Lung (tissue), 12 donors: ENCODE measurements around the gene TEC. TPM values are rescaled to one million over a fixed set of nuclear protein-coding genes. Genes with fewer than 3 reads are reported as not detected.

ENCODE experiments used
- ATAC-seq: fragments of 200-7000 bp; cut with Tn5 transposase; one replicate; pipeline ENCODE4 v1.9.1; 2020; ENCODE audit warnings: moderate number of reproducible peaks; ENCODE audit not compliant: insufficient read depth, low FRiP score
- DNase-seq, 3 donors: peaks; one replicate each; pipeline ENCODE4 v3.0.0-alpha.2; 2013 to 2017
- H3K27ac ChIP-seq, 2 donors: one replicate each; pipeline ENCODE4 v1.5.1; 2013; ENCODE audit warnings: mild to moderate bottlenecking in 2 of 2, moderate library complexity in 2 of 2, control low read depth in 1 of 2, inconsistent platforms in 1 of 2, low read depth in 1 of 2, low read length in 1 of 2
- H3K27me3 ChIP-seq, 3 donors: one replicate each; pipeline ENCODE4 v1.5.1; 2013; ENCODE audit warnings: low read length in 2 of 3; ENCODE audit not compliant: control insufficient read depth in 3 of 3, insufficient read depth in 3 of 3
- H3K36me3 ChIP-seq, 4 donors: one replicate each; pipeline ENCODE4 v1.5.1; 2013; ENCODE audit warnings: low read length in 4 of 4, mild to moderate bottlenecking in 1 of 4, moderate library complexity in 1 of 4; ENCODE audit not compliant: control insufficient read depth in 4 of 4, insufficient read depth in 4 of 4
- H3K4me1 ChIP-seq, 5 donors: one replicate each; pipeline ENCODE4 v1.5.1; 2013; ENCODE audit warnings: low read length in 5 of 5, mild to moderate bottlenecking in 2 of 5, moderate library complexity in 1 of 5; ENCODE audit not compliant: control insufficient read depth in 5 of 5, insufficient read depth in 5 of 5
- H3K4me3 ChIP-seq: one replicate; pipeline ENCODE4 v1.5.1; 2013; ENCODE audit warnings: mild to moderate bottlenecking, control low read depth, moderate library complexity
- H3K9ac ChIP-seq, 2 donors: one replicate each; pipeline ENCODE4 v1.5.1; 2013; ENCODE audit warnings: low read length in 2 of 2, control low read depth in 1 of 2; ENCODE audit not compliant: insufficient read depth in 1 of 2
- H3K9me3 ChIP-seq, 4 donors: one replicate each; pipeline ENCODE4 v1.5.1; 2013; ENCODE audit warnings: low read length in 3 of 4, mild to moderate bottlenecking in 1 of 4, moderate library complexity in 1 of 4; ENCODE audit not compliant: control insufficient read depth in 4 of 4, insufficient read depth in 3 of 4
- WGBS, 2 donors: extraction: QIAGEN DNeasy Blood & Tissue Kit; methylation state at CpG; one replicate each; pipeline ENCODE4 v1.1.7; 2013; 5-methylcytosine and 5-hydroxymethylcytosine counted together
- polyA plus RNA-seq, 2 donors: library from polyadenylated mRNA; stranded (reverse); fragments of 200-250 nt; gene quantifications; one replicate each; pipeline ENCODE4 v1.2.1, GENCODE V29; 2013
- total RNA-seq, 2 donors: library from RNA; depleted of rRNA in 1 of 2; stranded (reverse); fragments of >200 nt in 1 of 2; gene quantifications; one replicate each; pipeline ENCODE4 v1.2.1, GENCODE V29; 2014 to 2021
- TF ChIP-seq, protein P1 (sequence below): IDR thresholded peaks from 2 replicates; pipeline ENCODE4 v1.5.1; 2012; ENCODE audit warnings: mild to moderate bottlenecking; ENCODE audit errors: control extremely low read depth, extremely low read depth
- donor health status: control.
- donor health status: control.
- donor health status: Bipolar disorder and iron deficiency.
- donor health status: healthy.
- donor health status: DM: yes; HTN: yes; CAD: no.

Gene TEC
- total and polyA plus RNA-seq, 4 donors: 2.0 to 19.8 (median 3.1) TPM

DNA sequence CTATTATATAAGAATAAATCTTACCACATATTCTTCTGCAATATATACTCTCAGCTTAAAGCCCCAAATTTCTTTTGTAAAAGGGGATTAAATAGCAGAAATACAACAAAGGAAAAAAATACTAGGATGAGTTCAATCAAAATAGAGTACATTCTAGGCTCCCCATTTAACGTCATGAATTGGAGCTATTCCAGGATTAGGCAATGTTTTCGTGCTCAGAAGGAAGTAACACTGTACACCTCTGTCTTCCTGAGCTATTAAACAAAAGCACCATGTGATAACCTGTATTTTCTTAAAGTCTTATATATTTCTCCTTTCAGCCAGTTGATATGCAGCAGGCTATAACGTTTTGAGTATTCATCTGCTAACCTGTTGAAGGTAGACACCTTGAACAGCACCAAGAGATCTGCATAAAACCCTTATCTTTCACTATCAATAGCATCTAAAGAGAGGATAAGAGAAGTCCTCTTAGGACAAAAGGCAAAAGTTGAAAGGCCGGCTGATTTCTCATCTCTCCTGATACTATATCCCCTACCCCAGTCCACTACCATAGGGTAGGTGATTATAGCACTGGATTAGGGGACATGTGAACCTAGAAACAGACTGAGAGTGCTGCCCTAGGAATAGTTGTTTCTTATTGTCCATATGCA lies 31.5 kb downstream of the TEC start:
- Histone ChIP-seq H3K4me1 (peaks cover 0 to 2% (median 0%) of the 10 kb centered on the region in 5 donors), H3K9me3 (no peaks in the 10 kb centered on the region), H3K4me3 (no peak overlapping the region), H3K36me3 (no peaks in the 10 kb centered on the region), H3K27ac (no peak overlapping the region), H3K27me3 (no peaks in the 10 kb centered on the region), H3K9ac (no peak overlapping the region)
- TF ChIP-seq, protein P1, sequence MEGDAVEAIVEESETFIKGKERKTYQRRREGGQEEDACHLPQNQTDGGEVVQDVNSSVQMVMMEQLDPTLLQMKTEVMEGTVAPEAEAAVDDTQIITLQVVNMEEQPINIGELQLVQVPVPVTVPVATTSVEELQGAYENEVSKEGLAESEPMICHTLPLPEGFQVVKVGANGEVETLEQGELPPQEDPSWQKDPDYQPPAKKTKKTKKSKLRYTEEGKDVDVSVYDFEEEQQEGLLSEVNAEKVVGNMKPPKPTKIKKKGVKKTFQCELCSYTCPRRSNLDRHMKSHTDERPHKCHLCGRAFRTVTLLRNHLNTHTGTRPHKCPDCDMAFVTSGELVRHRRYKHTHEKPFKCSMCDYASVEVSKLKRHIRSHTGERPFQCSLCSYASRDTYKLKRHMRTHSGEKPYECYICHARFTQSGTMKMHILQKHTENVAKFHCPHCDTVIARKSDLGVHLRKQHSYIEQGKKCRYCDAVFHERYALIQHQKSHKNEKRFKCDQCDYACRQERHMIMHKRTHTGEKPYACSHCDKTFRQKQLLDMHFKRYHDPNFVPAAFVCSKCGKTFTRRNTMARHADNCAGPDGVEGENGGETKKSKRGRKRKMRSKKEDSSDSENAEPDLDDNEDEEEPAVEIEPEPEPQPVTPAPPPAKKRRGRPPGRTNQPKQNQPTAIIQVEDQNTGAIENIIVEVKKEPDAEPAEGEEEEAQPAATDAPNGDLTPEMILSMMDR: no peak
- no peak for ATAC-seq
- 9 to 15% methylated on average over 4 of the region's 4 CpGs for WGBS, 2 donors
- DNase-seq: peak in 2 of 3 donors; percentile 37 to 65

DNA sequence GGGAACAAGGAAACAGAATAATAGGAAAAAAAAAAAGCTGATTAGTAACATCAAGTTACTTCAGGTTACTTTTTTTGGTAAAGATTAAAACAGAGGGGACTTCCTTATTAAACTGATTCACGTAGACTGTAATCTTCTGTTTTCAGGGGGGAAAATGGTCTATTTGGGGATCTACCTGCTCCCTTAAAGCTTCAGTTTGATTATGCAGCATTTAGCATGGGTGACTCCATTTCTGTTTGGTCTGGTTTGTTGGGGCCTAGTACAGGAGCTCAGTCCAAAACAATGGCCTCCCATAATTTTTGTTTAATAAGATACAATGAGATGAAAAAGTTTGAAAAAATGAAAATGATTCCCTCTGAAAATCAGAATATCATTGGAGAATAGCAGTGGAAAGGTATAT lies 34.6 kb downstream of the TEC start:
- Histone ChIP-seq H3K36me3 (no peaks in the 10 kb centered on the region), H3K27ac (no peak overlapping the region), H3K9ac (no peak overlapping the region), H3K9me3 (no peaks in the 10 kb centered on the region), H3K4me3 (no peak overlapping the region), H3K4me1 (peaks cover 0 to 2% (median 0%) of the 10 kb centered on the region in 5 donors), H3K27me3 (no peaks in the 10 kb centered on the region)
- WGBS, 2 donors: 86 to 88% methylated on average over 1 of the region's 1 CpG
- DNase-seq (no peak), ATAC-seq (no peak)
- TF ChIP-seq, protein P1: no peak

DNA sequence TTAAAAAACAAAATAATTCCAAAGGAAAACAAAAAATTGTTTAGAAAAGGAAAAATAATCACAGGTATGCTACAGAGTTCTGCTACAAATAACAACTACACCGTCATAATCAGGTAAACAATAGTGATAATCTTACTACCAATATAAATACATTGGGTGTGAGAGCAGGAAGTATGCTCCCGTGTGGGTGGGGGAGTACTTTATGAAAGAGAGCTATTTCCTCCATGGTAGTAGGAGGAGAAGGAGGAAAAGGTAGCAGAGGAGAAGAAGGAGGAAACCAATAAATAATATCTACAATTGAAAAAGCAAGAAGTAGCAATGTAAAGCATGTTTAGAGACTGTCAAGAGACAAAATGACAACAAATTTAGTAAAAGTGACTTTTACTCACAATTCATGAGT lies 35.1 kb downstream of the TEC start:
- TF ChIP-seq, protein P1: no peak

DNA sequence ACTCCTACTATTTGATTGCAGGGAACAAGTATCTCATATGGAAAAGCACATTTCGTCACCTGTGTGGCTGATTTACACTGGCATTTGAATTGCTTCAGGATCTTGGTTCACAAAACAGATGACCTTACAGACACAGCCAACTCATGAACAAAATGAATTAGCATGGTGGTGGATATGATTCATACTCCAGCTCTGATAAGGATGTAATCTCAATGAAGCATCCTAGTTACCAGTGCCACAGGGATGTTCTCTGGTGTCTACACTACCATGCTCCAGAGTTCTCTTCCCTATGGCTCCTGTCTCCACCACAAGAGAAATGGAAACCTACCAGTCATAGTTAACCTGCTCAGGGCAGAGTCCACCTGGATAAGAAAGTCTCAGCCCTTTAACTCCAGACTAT lies 40.7 kb downstream of the TEC start:
- no peak for ATAC-seq
- TF ChIP-seq, protein P1: no peak
- H3K27ac ChIP-seq: no peak overlapping the region
- no peak overlapping the region for H3K4me3 ChIP-seq
- H3K27me3 ChIP-seq: no peaks in the 10 kb centered on the region
- H3K36me3 ChIP-seq: no peaks in the 10 kb centered on the region
- no peak for DNase-seq
- H3K9me3 ChIP-seq: no peaks in the 10 kb centered on the region
- no peaks in the 10 kb centered on the region for H3K4me1 ChIP-seq
- H3K9ac ChIP-seq: no peak overlapping the region
- WGBS, 2 donors: 84 to 86% methylated on average over 1 of the region's 1 CpG

More for the DNA sequence above, 35.1 kb downstream of the TEC start:
- H3K36me3 ChIP-seq: no peaks in the 10 kb centered on the region
- no peak overlapping the region for H3K4me3 ChIP-seq
- DNase-seq: no peak
- WGBS, 2 donors: 38 to 50% methylated on average over 2 of the region's 2 CpGs
- H3K27me3 ChIP-seq: no peaks in the 10 kb centered on the region
- no peak overlapping the region for H3K9ac ChIP-seq
- no peaks in the 10 kb centered on the region for H3K9me3 ChIP-seq
- H3K4me1 ChIP-seq: peaks cover 0 to 2% (median 0%) of the 10 kb centered on the region in 5 donors
- no peak overlapping the region for H3K27ac ChIP-seq
- no peak for ATAC-seq
